Subcutaneous adipose tissue (tissue), 4 donors: ENCODE results near the gene EVA1A. TPM values are rescaled to one million over a fixed set of nuclear protein-coding genes. Genes with fewer than 3 reads are reported as not detected.

ENCODE experiments used
- CTCF ChIP-seq: fragments of 450-650 bp; IDR thresholded peaks from one replicate; pipeline ENCODE4 v1.5.1; 2016; ENCODE audit warnings: low read depth, mild to moderate bottlenecking, control low read depth, antibody characterized with exemption, moderate library complexity
- total RNA-seq, 4 donors: library from RNA; depleted of rRNA; stranded (reverse); fragments of >200 nt; gene quantifications; one replicate each; pipeline ENCODE4 v1.1.0, GENCODE V29; 2016

Gene EVA1A
- total RNA-seq, 4 donors from 2014 or later, result 0.33 to 1.9 TPM; not detected in 2

- no peak for TF ChIP-seq CTCF
These were observed 55.7 kb downstream of the EVA1A start for GRCh38 chr2:75505012-75505411.

- TF ChIP-seq CTCF, result no peak
These were observed 57.6 kb downstream of the EVA1A start for GRCh38 chr2:75503048-75503607.

- TF ChIP-seq CTCF, result no peak
These were observed 60.1 kb downstream of the EVA1A start for GRCh38 chr2:75500633-75501032.

- TF ChIP-seq CTCF, result no peak
These were observed 61.2 kb downstream of the EVA1A start for GRCh38 chr2:75499534-75499933.

- no peak for TF ChIP-seq CTCF
These were observed 61.8 kb downstream of the EVA1A start for GRCh38 chr2:75498907-75499306.

GRCh38 chr2:75497256-75497655 lies 63.5 kb downstream of the EVA1A start:
- TF ChIP-seq CTCF, result no peak

- TF ChIP-seq CTCF, result no peak
These were observed 64.9 kb downstream of the EVA1A start for GRCh38 chr2:75495862-75496261.
